Lung (tissue), 12 donors: ENCODE results near the gene ZCCHC24. TPM values are rescaled to one million over a fixed set of nuclear protein-coding genes. Genes with fewer than 3 reads are reported as not detected.

ENCODE experiments used
- ATAC-seq: fragments of 200-7000 bp; cut with Tn5 transposase; one replicate; pipeline ENCODE4 v1.9.1; 2020; ENCODE audit warnings: moderate number of reproducible peaks; ENCODE audit not compliant: insufficient read depth, low FRiP score
- DNase-seq, 3 donors: peaks; one replicate each; pipeline ENCODE4 v3.0.0-alpha.2; 2013 to 2017
- H3K27ac ChIP-seq, 2 donors: one replicate each; pipeline ENCODE4 v1.5.1; 2013; ENCODE audit warnings: mild to moderate bottlenecking in 2 of 2, moderate library complexity in 2 of 2, control low read depth in 1 of 2, inconsistent platforms in 1 of 2, low read depth in 1 of 2, low read length in 1 of 2
- H3K27me3 ChIP-seq, 3 donors: one replicate each; pipeline ENCODE4 v1.5.1; 2013; ENCODE audit warnings: low read length in 2 of 3; ENCODE audit not compliant: control insufficient read depth in 3 of 3, insufficient read depth in 3 of 3
- H3K36me3 ChIP-seq, 4 donors: one replicate each; pipeline ENCODE4 v1.5.1; 2013; ENCODE audit warnings: low read length in 4 of 4, mild to moderate bottlenecking in 1 of 4, moderate library complexity in 1 of 4; ENCODE audit not compliant: control insufficient read depth in 4 of 4, insufficient read depth in 4 of 4
- H3K4me1 ChIP-seq, 5 donors: one replicate each; pipeline ENCODE4 v1.5.1; 2013; ENCODE audit warnings: low read length in 5 of 5, mild to moderate bottlenecking in 2 of 5, moderate library complexity in 1 of 5; ENCODE audit not compliant: control insufficient read depth in 5 of 5, insufficient read depth in 5 of 5
- H3K4me3 ChIP-seq: one replicate; pipeline ENCODE4 v1.5.1; 2013; ENCODE audit warnings: mild to moderate bottlenecking, control low read depth, moderate library complexity
- H3K9ac ChIP-seq, 2 donors: one replicate each; pipeline ENCODE4 v1.5.1; 2013; ENCODE audit warnings: low read length in 2 of 2, control low read depth in 1 of 2; ENCODE audit not compliant: insufficient read depth in 1 of 2
- H3K9me3 ChIP-seq, 4 donors: one replicate each; pipeline ENCODE4 v1.5.1; 2013; ENCODE audit warnings: low read length in 3 of 4, mild to moderate bottlenecking in 1 of 4, moderate library complexity in 1 of 4; ENCODE audit not compliant: control insufficient read depth in 4 of 4, insufficient read depth in 3 of 4
- CTCF ChIP-seq: IDR thresholded peaks from 2 replicates; pipeline ENCODE4 v1.5.1; 2012; ENCODE audit warnings: mild to moderate bottlenecking; ENCODE audit errors: control extremely low read depth, extremely low read depth
- WGBS, 2 donors: extraction: QIAGEN DNeasy Blood & Tissue Kit; methylation state at CpG; one replicate each; pipeline ENCODE4 v1.1.7; 2013; 5-methylcytosine and 5-hydroxymethylcytosine counted together
- polyA plus RNA-seq, 2 donors: library from polyadenylated mRNA; stranded (reverse); fragments of 200-250 nt; gene quantifications; one replicate each; pipeline ENCODE4 v1.2.1, GENCODE V29; 2013
- total RNA-seq, 2 donors: library from RNA; depleted of rRNA in 1 of 2; stranded (reverse); fragments of >200 nt in 1 of 2; gene quantifications; one replicate each; pipeline ENCODE4 v1.2.1, GENCODE V29; 2014 to 2021
- donor health status: control.
- donor health status: control.
- donor health status: Bipolar disorder and iron deficiency.
- donor health status: healthy.
- donor health status: DM: yes; HTN: yes; CAD: no.

The ZCCHC24 gene
- total and polyA plus RNA-seq, 4 donors: 10.4 to 33.5 (median 13.5) TPM

- DNase-seq: peak in 1 of 3 donors; percentile 4
- no peaks in the 10 kb centered on the region for H3K9me3 ChIP-seq
- H3K36me3 ChIP-seq: peaks cover 0 to 30% (median 22%) of the 10 kb centered on the region in 4 donors
- no peak overlapping the region for H3K9ac ChIP-seq
- peaks cover 0 to 10% (median 4%) of the 10 kb centered on the region in 5 donors for H3K4me1 ChIP-seq
- ATAC-seq: no peak
- peak overlapping the region in 1 of 2 donors; percentile 20 for H3K27ac ChIP-seq
- TF ChIP-seq CTCF: no peak
- H3K4me3 ChIP-seq: no peak overlapping the region
- 89% methylated on average over 12 of the region's 12 CpGs for WGBS, 2 donors
- H3K27me3 ChIP-seq: no peaks in the 10 kb centered on the region
These were observed 54.0 kb downstream of the ZCCHC24 start for GRCh38 chr10:79391231-79392019.

- H3K4me1 ChIP-seq: peaks cover 0 to 7% (median 0%) of the 10 kb centered on the region in 5 donors
- H3K9me3 ChIP-seq: no peaks in the 10 kb centered on the region
- H3K27ac ChIP-seq: peak overlapping the region in 1 of 2 donors; percentile 20
- DNase-seq: peak; percentile 71 to 78 (median 74)
- H3K27me3 ChIP-seq: no peaks in the 10 kb centered on the region
- H3K4me3 ChIP-seq: no peak overlapping the region
- no peak for ATAC-seq
- WGBS, 2 donors: 26 to 55% methylated on average over 16 of the region's 16 CpGs
- H3K9ac ChIP-seq: no peak overlapping the region
- peaks cover 0 to 36% (median 20%) of the 10 kb centered on the region in 4 donors for H3K36me3 ChIP-seq
- TF ChIP-seq CTCF: no peak
These were observed 54.7 kb downstream of the ZCCHC24 start for GRCh38 chr10:79390551-79391229.

GRCh38 chr10:79390057-79390456 lies 55.4 kb downstream of the ZCCHC24 start:
- Histone ChIP-seq H3K4me1 (peaks cover 0 to 7% (median 0%) of the 10 kb centered on the region in 5 donors), H3K27ac (no peak overlapping the region), H3K9me3 (no peaks in the 10 kb centered on the region), H3K4me3 (no peak overlapping the region), H3K9ac (no peak overlapping the region), H3K36me3 (peaks cover 0 to 36% (median 20%) of the 10 kb centered on the region in 4 donors), H3K27me3 (no peaks in the 10 kb centered on the region)
- DNase-seq (no peak), ATAC-seq (no peak)
- no peak for TF ChIP-seq CTCF
- 98% methylated on average over 2 of the region's 2 CpGs for WGBS, 2 donors
